Measurements from ENCODE around the gene CRHR1. TPM values are rescaled to one million over a fixed set of nuclear protein-coding genes. Genes with fewer than 3 reads are reported as not detected.

CRHR1 gene
- total RNA-seq, 2 donors from 2014 or later: 1.4 to 2.1 TPM

DNA sequence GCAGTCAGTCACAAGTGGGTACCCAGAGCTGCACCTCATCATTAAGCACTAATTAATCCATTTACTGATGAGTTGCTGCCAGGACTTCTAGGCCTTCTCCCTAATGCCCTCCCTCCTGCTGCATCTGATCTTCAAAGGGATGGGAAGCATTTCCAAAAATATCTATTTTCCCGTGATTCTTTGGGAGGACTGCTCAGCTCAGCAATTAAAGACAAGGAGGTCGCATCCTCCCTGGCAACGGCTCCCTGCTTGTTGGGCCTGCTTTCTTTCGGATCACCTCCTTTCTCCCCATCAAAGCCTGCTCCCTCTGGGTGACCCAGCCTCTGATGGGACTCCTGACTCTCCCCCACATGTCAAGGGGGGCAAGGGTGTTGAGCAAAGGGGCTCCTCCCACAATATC is 34.6 kb downstream of the CRHR1 start:
- no peaks in the 10 kb centered on the region for H3K9me3 ChIP-seq
- WGBS: 51% methylated on average over 4 of the region's 4 CpGs
- intact Hi-C loops (cut with DNase I): no loop called here
- no peak for DNase-seq (ENCODE audit: low spot score)
- H3K4me1 ChIP-seq (replicated peaks): no peaks in the 10 kb centered on the region
- H3K27ac ChIP-seq: no peak overlapping the region
- no peaks in the 10 kb centered on the region for H3K27me3 ChIP-seq (replicated peaks; ENCODE audit: insufficient read depth)
- no peak overlapping the region for H3K4me3 ChIP-seq
- H3K36me3 ChIP-seq: no peaks in the 10 kb centered on the region
- TF ChIP-seq, protein P1, sequence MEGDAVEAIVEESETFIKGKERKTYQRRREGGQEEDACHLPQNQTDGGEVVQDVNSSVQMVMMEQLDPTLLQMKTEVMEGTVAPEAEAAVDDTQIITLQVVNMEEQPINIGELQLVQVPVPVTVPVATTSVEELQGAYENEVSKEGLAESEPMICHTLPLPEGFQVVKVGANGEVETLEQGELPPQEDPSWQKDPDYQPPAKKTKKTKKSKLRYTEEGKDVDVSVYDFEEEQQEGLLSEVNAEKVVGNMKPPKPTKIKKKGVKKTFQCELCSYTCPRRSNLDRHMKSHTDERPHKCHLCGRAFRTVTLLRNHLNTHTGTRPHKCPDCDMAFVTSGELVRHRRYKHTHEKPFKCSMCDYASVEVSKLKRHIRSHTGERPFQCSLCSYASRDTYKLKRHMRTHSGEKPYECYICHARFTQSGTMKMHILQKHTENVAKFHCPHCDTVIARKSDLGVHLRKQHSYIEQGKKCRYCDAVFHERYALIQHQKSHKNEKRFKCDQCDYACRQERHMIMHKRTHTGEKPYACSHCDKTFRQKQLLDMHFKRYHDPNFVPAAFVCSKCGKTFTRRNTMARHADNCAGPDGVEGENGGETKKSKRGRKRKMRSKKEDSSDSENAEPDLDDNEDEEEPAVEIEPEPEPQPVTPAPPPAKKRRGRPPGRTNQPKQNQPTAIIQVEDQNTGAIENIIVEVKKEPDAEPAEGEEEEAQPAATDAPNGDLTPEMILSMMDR (IDR thresholded peaks at IDR 0.05): no peak
- TF ChIP-seq POLR2A (IDR thresholded peaks at IDR 0.05): no peak
- TF ChIP-seq POLR2AphosphoS5 (IDR thresholded peaks at IDR 0.05): no peak

DNA sequence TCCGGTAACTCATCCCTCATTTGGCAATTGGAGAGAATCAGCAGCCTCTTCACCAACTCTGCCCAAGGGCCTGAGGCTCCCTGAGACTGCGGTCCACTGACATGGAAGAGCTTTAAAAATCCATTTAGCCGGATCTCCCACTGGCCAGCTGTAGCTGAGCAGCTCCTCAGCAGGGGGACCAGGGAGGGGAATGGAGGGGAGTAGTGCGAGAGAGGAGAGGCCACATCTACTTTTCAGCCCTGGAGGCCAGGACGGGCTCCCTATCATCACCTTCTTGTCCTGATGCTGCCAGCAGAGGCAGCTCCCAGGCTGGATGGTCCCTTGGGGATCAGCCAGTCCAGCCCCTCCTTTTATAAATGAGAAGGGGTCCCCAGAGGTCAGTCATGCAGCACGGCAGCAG is 35.5 kb downstream of the CRHR1 start:
- no peaks in the 10 kb centered on the region for H3K9me3 ChIP-seq
- TF ChIP-seq POLR2A (IDR thresholded peaks at IDR 0.05) (no peak), POLR2AphosphoS5 (IDR thresholded peaks at IDR 0.05) (no peak)
- TF ChIP-seq, protein P1 (IDR thresholded peaks at IDR 0.05): no peak
- intact Hi-C loops (cut with DNase I): no loop called here
- no peak overlapping the region for H3K4me3 ChIP-seq
- H3K27me3 ChIP-seq (replicated peaks; ENCODE audit: insufficient read depth): no peaks in the 10 kb centered on the region
- 92% methylated on average over 6 of the region's 6 CpGs for WGBS
- DNase-seq (ENCODE audit: low spot score): no peak
- no peaks in the 10 kb centered on the region for H3K36me3 ChIP-seq
- H3K4me1 ChIP-seq (replicated peaks): no peaks in the 10 kb centered on the region
- H3K27ac ChIP-seq: no peak overlapping the region

DNA sequence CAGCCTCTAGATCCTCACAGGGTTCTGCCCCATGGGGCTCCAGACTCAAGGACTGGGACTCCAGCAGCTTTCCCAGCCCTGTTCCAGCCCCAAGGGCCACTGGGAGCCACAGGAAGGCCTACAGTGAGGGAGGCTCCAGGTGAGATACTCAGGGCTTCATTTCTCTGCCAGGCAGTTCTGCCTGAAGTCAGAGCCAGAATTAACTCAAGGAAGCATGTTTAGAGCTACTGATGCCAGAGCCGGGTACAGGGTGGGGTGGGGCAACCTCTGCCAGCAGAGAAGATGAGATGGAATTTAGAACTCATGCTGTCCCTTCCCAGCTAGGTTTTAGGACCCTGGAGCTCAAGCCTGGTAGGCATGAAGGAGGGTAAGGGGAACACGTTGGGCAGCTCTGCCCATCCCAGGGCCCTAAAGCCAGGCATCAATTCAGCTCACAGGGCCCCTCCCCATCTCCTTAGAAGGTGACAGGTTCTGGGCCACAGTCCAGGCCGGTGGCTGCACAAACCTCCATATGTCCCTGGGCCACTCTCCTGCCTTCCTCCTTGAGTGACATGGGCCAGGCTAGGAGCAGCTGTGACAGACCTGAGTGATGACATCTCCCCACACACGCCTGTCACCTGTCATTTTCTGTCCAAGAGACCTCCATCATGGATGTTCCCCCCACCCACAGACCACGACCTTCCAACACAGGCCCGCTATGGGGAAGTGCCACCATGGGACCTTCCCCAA is 36.1 kb downstream of the CRHR1 start:
- WGBS: 45% methylated on average over 6 of the region's 6 CpGs
- Histone ChIP-seq H3K4me1 (replicated peaks) (no peaks in the 10 kb centered on the region), H3K27me3 (replicated peaks; ENCODE audit: insufficient read depth) (no peaks in the 10 kb centered on the region), H3K4me3 (no peak overlapping the region), H3K36me3 (no peaks in the 10 kb centered on the region), H3K27ac (no peak overlapping the region), H3K9me3 (no peaks in the 10 kb centered on the region)
- intact Hi-C loops (cut with DNase I): no loop called here
- DNase-seq (ENCODE audit: low spot score): no peak
- no peak for TF ChIP-seq POLR2AphosphoS5 (IDR thresholded peaks at IDR 0.05)
- TF ChIP-seq, protein P1 (IDR thresholded peaks at IDR 0.05): no peak
- TF ChIP-seq POLR2A (IDR thresholded peaks at IDR 0.05): no peak

GRCh38 chr17:45821147-45821546 is 37.0 kb downstream of the CRHR1 start:
- Histone ChIP-seq H3K27ac (no peak overlapping the region), H3K36me3 (no peaks in the 10 kb centered on the region), H3K4me1 (replicated peaks) (no peaks in the 10 kb centered on the region), H3K27me3 (replicated peaks; ENCODE audit: insufficient read depth) (no peaks in the 10 kb centered on the region), H3K4me3 (no peak overlapping the region), H3K9me3 (no peaks in the 10 kb centered on the region)
- DNase-seq (ENCODE audit: low spot score): no peak
- TF ChIP-seq, protein P1 (IDR thresholded peaks at IDR 0.05): no peak
- TF ChIP-seq POLR2A (IDR thresholded peaks at IDR 0.05): no peak
- TF ChIP-seq POLR2AphosphoS5 (IDR thresholded peaks at IDR 0.05): no peak
- intact Hi-C loops (cut with DNase I): no loop called here
- 97% methylated on average over 9 of the region's 9 CpGs for WGBS

DNA sequence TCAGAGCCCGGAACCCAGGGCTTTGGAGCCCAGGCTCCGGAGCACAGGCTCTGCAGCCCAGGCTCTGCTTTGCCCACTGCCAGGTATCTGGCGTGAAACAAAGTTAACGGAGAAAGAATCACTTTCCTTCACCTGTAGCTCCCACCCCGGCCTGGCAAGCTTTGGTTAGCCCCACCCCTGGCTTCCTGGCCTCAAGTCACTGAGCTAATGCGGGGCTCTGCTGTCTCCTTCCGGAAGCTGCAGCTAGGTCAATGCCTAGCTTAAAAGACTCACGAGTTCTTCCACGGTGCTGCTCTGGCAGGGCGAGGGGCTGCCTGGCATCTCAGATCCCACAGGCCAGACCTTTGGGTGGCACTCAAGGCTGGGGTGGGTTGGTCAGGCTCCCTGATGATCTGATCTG is 39.5 kb downstream of the CRHR1 start:
- H3K27me3 ChIP-seq (replicated peaks; ENCODE audit: insufficient read depth): no peaks in the 10 kb centered on the region
- TF ChIP-seq, protein P1 (IDR thresholded peaks at IDR 0.05): no peak
- TF ChIP-seq POLR2A (IDR thresholded peaks at IDR 0.05) (no peak), POLR2AphosphoS5 (IDR thresholded peaks at IDR 0.05) (no peak)
- no peak for DNase-seq (ENCODE audit: low spot score)
- H3K4me3 ChIP-seq: no peak overlapping the region
- no peaks in the 10 kb centered on the region for H3K36me3 ChIP-seq
- H3K9me3 ChIP-seq: no peaks in the 10 kb centered on the region
- 60% methylated on average over 10 of the region's 10 CpGs for WGBS
- no peaks in the 10 kb centered on the region for H3K4me1 ChIP-seq (replicated peaks)
- intact Hi-C loops (cut with DNase I): no loop called here
- H3K27ac ChIP-seq: no peak overlapping the region
